Measurements from ENCODE around the gene TBCEL.

DNA sequence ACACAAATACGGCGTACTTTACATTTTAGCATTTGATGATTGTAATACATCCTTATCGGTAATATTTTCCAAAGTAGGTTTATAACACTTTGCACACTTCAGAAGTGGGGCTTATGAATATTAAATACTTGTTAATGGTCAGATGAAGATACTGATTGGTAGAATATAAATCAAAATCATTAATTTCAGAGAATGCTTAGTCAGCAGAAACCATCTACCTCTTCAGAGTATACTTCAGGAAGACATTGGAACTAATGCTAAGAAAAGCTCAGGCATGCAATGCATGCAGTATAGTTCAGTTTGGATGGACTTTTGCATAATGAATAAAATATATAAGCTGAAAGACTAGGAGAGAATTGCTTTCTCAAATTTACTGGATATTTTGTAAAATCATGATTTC lies 57.4 kb downstream of the TBCEL start:
- no peak for TF ChIP-seq POLR2A (IDR thresholded peaks at IDR 0.05)
- TF ChIP-seq, protein P1, sequence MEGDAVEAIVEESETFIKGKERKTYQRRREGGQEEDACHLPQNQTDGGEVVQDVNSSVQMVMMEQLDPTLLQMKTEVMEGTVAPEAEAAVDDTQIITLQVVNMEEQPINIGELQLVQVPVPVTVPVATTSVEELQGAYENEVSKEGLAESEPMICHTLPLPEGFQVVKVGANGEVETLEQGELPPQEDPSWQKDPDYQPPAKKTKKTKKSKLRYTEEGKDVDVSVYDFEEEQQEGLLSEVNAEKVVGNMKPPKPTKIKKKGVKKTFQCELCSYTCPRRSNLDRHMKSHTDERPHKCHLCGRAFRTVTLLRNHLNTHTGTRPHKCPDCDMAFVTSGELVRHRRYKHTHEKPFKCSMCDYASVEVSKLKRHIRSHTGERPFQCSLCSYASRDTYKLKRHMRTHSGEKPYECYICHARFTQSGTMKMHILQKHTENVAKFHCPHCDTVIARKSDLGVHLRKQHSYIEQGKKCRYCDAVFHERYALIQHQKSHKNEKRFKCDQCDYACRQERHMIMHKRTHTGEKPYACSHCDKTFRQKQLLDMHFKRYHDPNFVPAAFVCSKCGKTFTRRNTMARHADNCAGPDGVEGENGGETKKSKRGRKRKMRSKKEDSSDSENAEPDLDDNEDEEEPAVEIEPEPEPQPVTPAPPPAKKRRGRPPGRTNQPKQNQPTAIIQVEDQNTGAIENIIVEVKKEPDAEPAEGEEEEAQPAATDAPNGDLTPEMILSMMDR (IDR thresholded peaks at IDR 0.05): no peak
